Neural cell (in vitro differentiated cells): ENCODE measurements around the gene TEX19. TPM values are rescaled to one million over a fixed set of nuclear protein-coding genes. Genes with fewer than 3 reads are reported as not detected.

Experiments
- H2AFZ ChIP-seq: fragments of 200-600, 300-800 bp; sonication (generic), shearing (Covaris generic); 2 replicates; pipeline ENCODE4 v1.6.0; 2014; ENCODE audit warnings: low read depth, mild to moderate bottlenecking, antibody characterized with exemption, low read length, moderate library complexity
- H3F3A ChIP-seq: fragments of 200-600 bp; shearing (Covaris generic); 2 replicates; pipeline ENCODE4 v1.6.1; 2016; ENCODE audit warnings: mild to moderate bottlenecking, moderate library complexity, mixed read lengths, antibody characterized with exemption, low read length; ENCODE audit not compliant: insufficient read depth, poor library complexity, severe bottlenecking
- H3K27ac ChIP-seq: fragments of 200-600, 300-800 bp; sonication (generic), shearing (Covaris generic); 2 replicates; pipeline ENCODE4 v1.5.1; 2014; ENCODE audit warnings: mild to moderate bottlenecking, low read length, moderate library complexity
- H3K27me3 ChIP-seq: fragments of 300-800, 200-600 bp; sonication (generic), shearing (Covaris generic); 2 replicates; pipeline ENCODE4 v1.6.0; 2014; ENCODE audit warnings: mild to moderate bottlenecking, low read depth, low read length, moderate library complexity; ENCODE audit not compliant: insufficient read depth
- H3K36me3 ChIP-seq: fragments of 300-800, 200-600 bp; sonication (generic), shearing (Covaris generic); 2 replicates; pipeline ENCODE4 v1.5.1; 2014; ENCODE audit warnings: mild to moderate bottlenecking, antibody characterized with exemption, low read length, moderate library complexity; ENCODE audit not compliant: insufficient read depth
- H3K4me2 ChIP-seq: fragments of 300-800, 200-600 bp; sonication (generic), shearing (Covaris generic); 2 replicates; pipeline ENCODE4 v1.6.0; 2014; ENCODE audit warnings: mild to moderate bottlenecking, low read length
- H3K4me3 ChIP-seq: fragments of 300-800, 200-600 bp; sonication (generic), shearing (Covaris generic); 2 replicates; pipeline ENCODE4 v1.5.1; 2014; ENCODE audit warnings: mild to moderate bottlenecking, low read length, moderate library complexity
- H3K79me2 ChIP-seq: fragments of 200-600 bp; shearing (Covaris generic); replicated peaks from 2 replicates; pipeline ENCODE4 v1.6.0; 2014; ENCODE audit warnings: mild to moderate bottlenecking, low read length, moderate library complexity; ENCODE audit not compliant: insufficient read depth
- H3K9ac ChIP-seq: fragments of 300-800, 200-600 bp; sonication (generic), shearing (Covaris generic); 2 replicates; pipeline ENCODE4 v1.6.1; 2016; ENCODE audit warnings: mild to moderate bottlenecking, low read length, mixed read lengths
- H3K9me2 ChIP-seq: fragments of 200-600 bp; shearing (Covaris generic); 2 replicates; pipeline ENCODE4 v1.6.1; 2016; ENCODE audit warnings: mild to moderate bottlenecking, low read length, mixed read lengths; ENCODE audit not compliant: insufficient read depth
- H3K9me3 ChIP-seq: fragments of 200-600, 300-800 bp; sonication (generic), shearing (Covaris generic); 2 replicates; pipeline ENCODE4 v1.6.1; 2016; ENCODE audit warnings: mild to moderate bottlenecking, mixed run types, low read length, moderate library complexity, mixed read lengths
- H4K20me1 ChIP-seq: fragments of 200-600 bp; shearing (Covaris generic); 2 replicates; pipeline ENCODE4 v1.6.1; 2016; ENCODE audit warnings: mild to moderate bottlenecking, mixed run types; ENCODE audit not compliant: insufficient read depth
- EP300 ChIP-seq: fragments of 450-650 bp; conservative IDR thresholded peaks from 2 replicates; pipeline ENCODE4 v1.6.1; 2014; ENCODE audit warnings: antibody characterized with exemption, mild to moderate bottlenecking, moderate library complexity; ENCODE audit not compliant: poor library complexity, severe bottlenecking
- EZH2 ChIP-seq: fragments of 200-600, 300-800 bp; shearing (Covaris generic), sonication (generic); IDR thresholded peaks from 2 replicates; pipeline ENCODE4 v1.6.1; 2014; ENCODE audit warnings: antibody characterized with exemption, low read length, borderline replicate concordance, mild to moderate bottlenecking; ENCODE audit not compliant: insufficient read depth, poor library complexity, severe bottlenecking
- MXI1 ChIP-seq: fragments of 450-650 bp; conservative IDR thresholded peaks from 2 replicates; pipeline ENCODE4 v1.6.1; 2014; ENCODE audit warnings: antibody characterized with exemption, mild to moderate bottlenecking; ENCODE audit not compliant: poor library complexity, severe bottlenecking
- POLR2AphosphoS5 ChIP-seq: IDR thresholded peaks from 2 replicates; pipeline ENCODE4 v1.6.1; 2012
- RAD21 ChIP-seq: fragments of 450-650 bp; conservative IDR thresholded peaks from 2 replicates; pipeline ENCODE4 v1.6.1; 2014; ENCODE audit warnings: antibody characterized with exemption, mild to moderate bottlenecking, moderate library complexity
- SMC3 ChIP-seq: fragments of 450-650 bp; conservative IDR thresholded peaks from 2 replicates; pipeline ENCODE4 v1.6.1; 2014; ENCODE audit warnings: antibody characterized with exemption, mild to moderate bottlenecking, moderate library complexity; ENCODE audit not compliant: poor library complexity
- TAF1 ChIP-seq: IDR thresholded peaks from 2 replicates; pipeline ENCODE4 v1.6.1; 2012; ENCODE audit warnings: low read depth
- polyA plus RNA-seq: library from polyadenylated mRNA; depleted of rRNA; stranded (reverse); fragments of >200 nt; gene quantifications from 2 replicates; pipeline ENCODE4 v1.2.3, GENCODE V29; 2014
- TF ChIP-seq, protein P1 (sequence below): fragments of 450-650 bp; IDR thresholded peaks from 2 replicates; pipeline ENCODE4 v1.5.1; 2014; ENCODE audit warnings: antibody characterized with exemption, mild to moderate bottlenecking, moderate library complexity; ENCODE audit not compliant: poor library complexity, severe bottlenecking
- TF ChIP-seq, protein P2 (sequence below): IDR thresholded peaks from 2 replicates; pipeline ENCODE4 v1.6.1; 2012; ENCODE audit warnings: borderline replicate concordance

TEX19 gene
- polyA plus RNA-seq, 1 donor from 2014 or later = not detected

GRCh38 chr17:82334204-82334621 is 24.8 kb upstream of the TEX19 start:
- Histone ChIP-seq H3K9ac (no peak overlapping the region), H3K4me2 (no peak overlapping the region)

GRCh38 chr17:82334622-82335394 is 24.2 kb upstream of the TEX19 start:
- no peaks in the 10 kb centered on the region for H3F3A ChIP-seq
- no peaks in the 10 kb centered on the region for H3K9me3 ChIP-seq
- peaks cover 43% of the 10 kb centered on the region for H3K27me3 ChIP-seq
- H3K79me2 ChIP-seq = no peaks in the 10 kb centered on the region
- no peaks in the 10 kb centered on the region for H3K9me2 ChIP-seq
- H3K4me3 ChIP-seq = no peak overlapping the region
- no peaks in the 10 kb centered on the region for H4K20me1 ChIP-seq
- H3K9ac ChIP-seq = no peak overlapping the region
- H3K27ac ChIP-seq = no peak overlapping the region
- TF ChIP-seq, protein P1, sequence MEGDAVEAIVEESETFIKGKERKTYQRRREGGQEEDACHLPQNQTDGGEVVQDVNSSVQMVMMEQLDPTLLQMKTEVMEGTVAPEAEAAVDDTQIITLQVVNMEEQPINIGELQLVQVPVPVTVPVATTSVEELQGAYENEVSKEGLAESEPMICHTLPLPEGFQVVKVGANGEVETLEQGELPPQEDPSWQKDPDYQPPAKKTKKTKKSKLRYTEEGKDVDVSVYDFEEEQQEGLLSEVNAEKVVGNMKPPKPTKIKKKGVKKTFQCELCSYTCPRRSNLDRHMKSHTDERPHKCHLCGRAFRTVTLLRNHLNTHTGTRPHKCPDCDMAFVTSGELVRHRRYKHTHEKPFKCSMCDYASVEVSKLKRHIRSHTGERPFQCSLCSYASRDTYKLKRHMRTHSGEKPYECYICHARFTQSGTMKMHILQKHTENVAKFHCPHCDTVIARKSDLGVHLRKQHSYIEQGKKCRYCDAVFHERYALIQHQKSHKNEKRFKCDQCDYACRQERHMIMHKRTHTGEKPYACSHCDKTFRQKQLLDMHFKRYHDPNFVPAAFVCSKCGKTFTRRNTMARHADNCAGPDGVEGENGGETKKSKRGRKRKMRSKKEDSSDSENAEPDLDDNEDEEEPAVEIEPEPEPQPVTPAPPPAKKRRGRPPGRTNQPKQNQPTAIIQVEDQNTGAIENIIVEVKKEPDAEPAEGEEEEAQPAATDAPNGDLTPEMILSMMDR = no peak
- TF ChIP-seq TAF1 = no peak
- no peak for TF ChIP-seq MXI1
- TF ChIP-seq RAD21 = no peak
- no peak for TF ChIP-seq EP300
- TF ChIP-seq, protein P2, sequence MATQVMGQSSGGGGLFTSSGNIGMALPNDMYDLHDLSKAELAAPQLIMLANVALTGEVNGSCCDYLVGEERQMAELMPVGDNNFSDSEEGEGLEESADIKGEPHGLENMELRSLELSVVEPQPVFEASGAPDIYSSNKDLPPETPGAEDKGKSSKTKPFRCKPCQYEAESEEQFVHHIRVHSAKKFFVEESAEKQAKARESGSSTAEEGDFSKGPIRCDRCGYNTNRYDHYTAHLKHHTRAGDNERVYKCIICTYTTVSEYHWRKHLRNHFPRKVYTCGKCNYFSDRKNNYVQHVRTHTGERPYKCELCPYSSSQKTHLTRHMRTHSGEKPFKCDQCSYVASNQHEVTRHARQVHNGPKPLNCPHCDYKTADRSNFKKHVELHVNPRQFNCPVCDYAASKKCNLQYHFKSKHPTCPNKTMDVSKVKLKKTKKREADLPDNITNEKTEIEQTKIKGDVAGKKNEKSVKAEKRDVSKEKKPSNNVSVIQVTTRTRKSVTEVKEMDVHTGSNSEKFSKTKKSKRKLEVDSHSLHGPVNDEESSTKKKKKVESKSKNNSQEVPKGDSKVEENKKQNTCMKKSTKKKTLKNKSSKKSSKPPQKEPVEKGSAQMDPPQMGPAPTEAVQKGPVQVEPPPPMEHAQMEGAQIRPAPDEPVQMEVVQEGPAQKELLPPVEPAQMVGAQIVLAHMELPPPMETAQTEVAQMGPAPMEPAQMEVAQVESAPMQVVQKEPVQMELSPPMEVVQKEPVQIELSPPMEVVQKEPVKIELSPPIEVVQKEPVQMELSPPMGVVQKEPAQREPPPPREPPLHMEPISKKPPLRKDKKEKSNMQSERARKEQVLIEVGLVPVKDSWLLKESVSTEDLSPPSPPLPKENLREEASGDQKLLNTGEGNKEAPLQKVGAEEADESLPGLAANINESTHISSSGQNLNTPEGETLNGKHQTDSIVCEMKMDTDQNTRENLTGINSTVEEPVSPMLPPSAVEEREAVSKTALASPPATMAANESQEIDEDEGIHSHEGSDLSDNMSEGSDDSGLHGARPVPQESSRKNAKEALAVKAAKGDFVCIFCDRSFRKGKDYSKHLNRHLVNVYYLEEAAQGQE = no peak
- no peak for TF ChIP-seq POLR2AphosphoS5
- no peak for TF ChIP-seq SMC3
- TF ChIP-seq EZH2 = no peak
- no peaks in the 10 kb centered on the region for H3K36me3 ChIP-seq
- no peak overlapping the region for H2AFZ ChIP-seq
- no peak overlapping the region for H3K4me2 ChIP-seq

More at GRCh38 chr17:82334204-82334621, 24.8 kb upstream of the TEX19 start:
- H4K20me1 ChIP-seq = no peaks in the 10 kb centered on the region
- no peaks in the 10 kb centered on the region for H3K36me3 ChIP-seq
- H3K4me3 ChIP-seq = no peak overlapping the region
- H3K27ac ChIP-seq = no peak overlapping the region
- H3K9me2 ChIP-seq = no peaks in the 10 kb centered on the region
- no peaks in the 10 kb centered on the region for H3K9me3 ChIP-seq
- peaks cover 43% of the 10 kb centered on the region for H3K27me3 ChIP-seq
- H3F3A ChIP-seq = no peaks in the 10 kb centered on the region
- no peak overlapping the region for H2AFZ ChIP-seq
- H3K79me2 ChIP-seq = no peaks in the 10 kb centered on the region
- TF ChIP-seq RAD21 = no peak
- no peak for TF ChIP-seq TAF1
- no peak for TF ChIP-seq SMC3
- TF ChIP-seq, protein P1 = no peak
- no peak for TF ChIP-seq EP300
- TF ChIP-seq MXI1 = no peak
- no peak for TF ChIP-seq POLR2AphosphoS5
- TF ChIP-seq, protein P2 = no peak
- no peak for TF ChIP-seq EZH2
